ENCODE results near the gene FGL2. TPM values are rescaled to one million over a fixed set of nuclear protein-coding genes. Genes with fewer than 3 reads are reported as not detected.

Gene FGL2
- total RNA-seq, 1 experiment from 2014 or later, result not detected

GRCh38 chr7:77226357-77226839 is 26.8 kb upstream of the FGL2 start (continued):
- TF ChIP-seq TEAD1 (CRISPR knock-in tag; IDR thresholded peaks at IDR 0.05) (no peak), ZNF425 (CRISPR knock-in tag; conservative IDR thresholded peaks at IDR 0.05) (no peak), SP1 (CRISPR knock-in tag; conservative IDR thresholded peaks at IDR 0.05) (no peak), RELA (CRISPR knock-in tag; IDR thresholded peaks at IDR 0.05; ENCODE audit: borderline replicate concordance) (no peak), TCF7 (CRISPR knock-in tag; IDR thresholded peaks at IDR 0.05; ENCODE audit: low read depth) (no peak), HMGXB4 (CRISPR knock-in tag; IDR thresholded peaks at IDR 0.05) (no peak)

GRCh38 chr7:77223261-77223660 is 23.6 kb upstream of the FGL2 start:
- ChIA-PET POLR2A (no interaction called here), CTCF (no interaction called here)
- Mint-ChIP-seq H3K27ac (no peak overlapping the region), H3K4me3 (no peak overlapping the region), H3K4me1 (peaks cover 3% of the 10 kb centered on the region; the same call in 1 of the 2 replicates), H3K36me3 (peaks cover 23% of the 10 kb centered on the region), H3K27me3 (ENCODE audit: low read depth) (peaks cover 3% of the 10 kb centered on the region; the same call in 1 of the 2 replicates), H3K9me3 (peaks cover 39% of the 10 kb centered on the region)
- TF ChIP-seq ELF4 (CRISPR knock-in tag; IDR thresholded peaks at IDR 0.05; ENCODE audit: low read depth) (no peak), MLX (CRISPR knock-in tag; IDR thresholded peaks at IDR 0.05) (no peak), E2F5 (CRISPR knock-in tag; IDR thresholded peaks at IDR 0.05) (no peak), E2F4 (CRISPR knock-in tag; IDR thresholded peaks at IDR 0.05; ENCODE audit: borderline replicate concordance, low read depth) (no peak), AR (CRISPR knock-in tag; IDR thresholded peaks at IDR 0.05) (no peak), ATF6 (CRISPR knock-in tag; IDR thresholded peaks at IDR 0.05) (no peak), ZNF219 (CRISPR knock-in tag; IDR thresholded peaks at IDR 0.05; ENCODE audit: borderline replicate concordance) (no peak), STAT6 (CRISPR knock-in tag; conservative IDR thresholded peaks at IDR 0.05; ENCODE audit: low read depth) (no peak), ZNF281 (CRISPR knock-in tag; IDR thresholded peaks at IDR 0.05) (no peak)
- ATAC-seq (no peak), DNase-seq (ENCODE audit: low spot score) (no peak)

Data from WTC11 (cell line).